Stimulated activated naive CD4-positive, alpha-beta T cell treated with Interleukin-2 at 50 U/mL for 16 hours (primary cell): ENCODE measurements around the gene OR5H6.
"Not testable (repeated sequence)": the region's sequence is repeated elsewhere in the genome, so short reads cannot be mapped to it uniquely, and the experiment has no call there.

Source experiments
- DNase-seq: peaks from one replicate; lab custom pipeline; 2025; lab: John Stamatoyannopoulos, UW

OR5H6 gene

GRCh38 chr3:98263944-98264343 is at the start of gene OR5H6:
OR5H6 (plus strand) TSS chr3:98264244; CDS start chr3:98264333, 89 bp downstream.
- DNase-seq = no peak

GRCh38 chr3:98215051-98215450 is 49.0 kb upstream of the OR5H6 start:
- no peak for DNase-seq

- no peak for DNase-seq
Observed at GRCh38 chr3:98223907-98224672, 40.0 kb upstream of the OR5H6 start.

GRCh38 chr3:98232489-98232888 is 31.6 kb upstream of the OR5H6 start:
- DNase-seq = no peak

DNA sequence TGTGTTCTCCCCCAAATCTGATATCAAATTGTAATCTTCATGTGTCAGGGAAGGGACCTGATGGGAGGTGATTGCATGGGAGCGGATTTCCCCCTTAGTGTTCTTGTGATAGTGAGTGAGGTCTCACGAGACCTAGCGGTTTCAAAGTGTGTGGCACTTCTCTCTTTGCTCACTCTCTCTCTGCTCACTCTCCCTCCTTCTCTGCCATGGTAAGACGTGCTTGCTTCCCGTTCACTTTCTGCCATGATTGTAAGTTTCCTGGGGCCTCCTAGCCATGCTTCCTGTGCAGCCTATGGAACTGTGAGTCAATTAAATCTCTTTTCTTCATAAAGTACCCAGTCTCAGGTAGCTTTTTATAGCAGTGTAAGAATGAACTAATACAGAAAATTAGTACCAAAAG is 30.6 kb upstream of the OR5H6 start:
- no peak for DNase-seq

DNA sequence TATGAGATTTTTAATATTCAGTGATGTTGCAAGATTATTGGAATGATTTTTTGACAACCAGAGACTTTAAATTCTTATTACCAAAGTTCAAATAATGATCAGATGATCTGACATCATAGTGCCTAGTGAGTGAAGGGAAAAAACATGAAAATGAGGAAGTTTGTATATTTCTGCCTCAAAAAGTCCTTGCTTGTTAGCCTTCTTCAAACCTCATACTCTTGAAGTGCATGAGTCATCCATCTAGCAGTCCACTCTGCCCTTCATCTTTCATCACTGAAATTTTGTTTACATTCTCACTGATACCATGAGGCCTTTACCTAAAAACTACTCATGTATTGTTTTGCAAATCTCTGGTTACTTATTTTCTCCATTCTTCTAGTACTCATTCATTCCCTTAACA is 23.9 kb upstream of the OR5H6 start:
- DNase-seq = no peak

GRCh38 chr3:98242155-98242554 is 21.9 kb upstream of the OR5H6 start:
- DNase-seq = no peak

GRCh38 chr3:98243843-98244242 is 20.2 kb upstream of the OR5H6 start:
- DNase-seq = no peak

DNA sequence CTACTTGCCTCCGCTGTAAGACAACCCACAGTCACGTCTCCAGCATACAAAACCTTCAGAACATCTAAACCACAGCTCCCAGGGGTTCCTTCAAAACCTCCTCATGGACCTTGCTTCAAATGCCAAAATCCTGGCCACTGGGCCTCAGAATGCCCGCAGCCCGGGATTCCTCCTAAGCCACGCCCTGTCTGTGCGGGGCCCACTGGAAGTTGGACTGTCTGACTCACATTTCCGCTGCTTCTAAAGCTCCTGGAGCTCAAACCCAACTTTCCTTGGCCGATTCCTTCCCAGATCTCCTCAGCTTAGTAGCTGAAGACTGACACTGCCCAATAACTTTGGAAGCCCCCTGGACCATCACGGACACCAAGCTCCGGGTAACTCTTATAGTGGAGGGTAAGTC is 17.9 kb upstream of the OR5H6 start:
- DNase-seq = no peak

DNA sequence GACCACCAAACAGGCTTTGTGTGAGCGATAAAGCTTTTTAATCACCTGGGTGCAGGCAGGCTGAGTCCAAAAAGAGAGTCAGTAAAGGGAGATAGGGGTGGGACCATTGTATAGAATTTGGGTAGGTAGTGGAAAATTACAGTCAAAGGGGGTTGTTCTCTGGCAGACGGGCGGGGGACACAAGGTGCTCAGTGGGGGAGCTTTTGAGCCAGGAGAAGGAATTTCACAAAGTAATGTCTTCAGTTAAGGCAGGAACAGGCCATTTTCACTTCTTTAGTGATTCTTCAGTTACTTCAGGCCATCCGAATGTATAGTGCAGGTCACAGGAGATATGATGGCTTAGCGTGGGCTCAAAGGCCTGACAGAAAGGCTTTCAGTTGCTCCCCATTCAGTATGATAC is 8.0 kb upstream of the OR5H6 start:
- DNase-seq = not testable (repeated sequence)

GRCh38 chr3:98259707-98260106 is 4.3 kb upstream of the OR5H6 start:
- DNase-seq = no peak

- DNase-seq = no peak
Observed at GRCh38 chr3:98262046-98262445, 2.0 kb upstream of the OR5H6 start.

DNA sequence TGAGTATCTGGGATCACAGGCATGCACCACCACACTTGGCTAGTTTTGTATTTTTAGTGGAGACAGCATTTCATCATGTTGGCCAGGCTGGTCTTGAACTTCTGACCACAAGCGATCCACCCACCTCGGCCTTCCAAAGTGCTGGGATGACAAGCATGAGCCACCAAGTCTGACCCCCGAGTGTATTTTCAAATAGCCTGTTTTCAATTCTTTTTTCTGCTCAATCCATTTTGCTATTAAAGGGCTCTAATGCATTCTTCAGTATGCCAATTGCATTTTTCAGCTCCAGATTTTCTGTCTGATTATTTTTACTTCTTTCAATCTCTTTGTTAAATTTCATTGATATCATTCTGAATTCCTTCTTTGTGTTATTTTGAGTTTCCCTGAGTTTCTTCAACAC is 5.8 kb downstream of the OR5H6 start:
- no peak for DNase-seq

DNA sequence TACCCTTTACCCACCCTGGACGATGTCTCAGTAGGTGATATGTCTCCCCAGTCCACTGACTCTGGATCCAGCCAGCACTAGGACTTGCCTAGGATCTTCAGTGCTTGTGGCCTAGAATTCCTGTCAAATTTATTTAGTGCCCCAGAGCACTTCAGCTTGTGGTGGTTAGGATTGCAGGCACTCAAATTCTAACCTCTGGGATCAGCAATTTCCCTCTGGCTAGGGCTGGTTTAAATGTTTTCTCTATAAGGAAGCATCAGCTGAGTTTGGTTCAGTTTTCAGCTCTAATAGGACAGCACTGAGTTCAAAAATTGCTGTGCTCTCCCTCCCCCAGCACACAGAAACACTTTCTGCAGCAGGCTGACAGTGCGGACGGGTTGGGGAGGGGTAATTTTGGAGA is 8.1 kb downstream of the OR5H6 start:
- DNase-seq = no peak

DNA sequence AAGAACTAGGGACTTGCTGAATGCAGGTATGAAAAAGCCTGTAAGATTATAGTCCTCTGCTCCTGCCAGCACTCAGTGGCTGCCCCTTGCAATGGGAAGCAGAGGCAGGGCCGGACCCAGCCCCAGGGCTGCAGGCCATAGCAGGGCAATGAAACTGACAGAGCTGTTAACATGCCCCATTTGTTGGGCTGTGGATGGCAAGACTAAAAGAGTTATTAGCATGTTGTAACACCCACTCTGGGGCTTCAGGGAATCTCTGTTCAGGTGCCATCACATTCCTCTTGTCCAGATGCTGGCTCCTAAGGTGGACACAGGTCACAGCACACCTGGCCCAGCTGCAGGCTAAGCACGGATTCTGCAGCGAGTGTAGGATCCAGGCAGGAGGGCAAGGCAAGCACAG is 10.9 kb downstream of the OR5H6 start:
- no peak for DNase-seq

DNA sequence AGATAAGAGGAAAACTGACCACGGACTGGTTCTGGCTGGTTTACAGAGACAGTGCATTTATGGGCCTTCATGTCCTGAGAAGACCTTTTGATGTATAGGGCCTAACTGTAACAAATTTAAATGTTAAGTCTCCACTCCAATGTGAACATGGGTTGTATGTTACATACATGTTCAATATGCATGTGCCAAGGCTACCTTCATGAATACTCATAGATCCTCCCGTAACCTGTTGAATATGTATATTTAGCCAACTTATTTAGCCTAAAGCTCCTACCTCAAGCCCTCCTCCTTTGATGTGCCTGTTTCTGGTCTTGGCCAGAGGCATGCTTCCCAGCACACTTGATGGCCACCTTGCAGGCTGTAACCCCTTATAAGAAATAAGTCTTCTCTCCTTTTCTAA is 18.2 kb downstream of the OR5H6 start, which contains the start of gene OR5H2:
Gene OR5H2, plus strand, starts transcription at position 301 of the 400 bp plus-strand sequence. CDS start 398 bp downstream, outside the sequence.
- DNase-seq = no peak

- DNase-seq = no peak
Observed at GRCh38 chr3:98290916-98291315, 26.9 kb downstream of the OR5H6 start.

- DNase-seq = no peak
Observed at GRCh38 chr3:98291332-98291957, 27.4 kb downstream of the OR5H6 start.
